ENCODE results near the gene GP1BA. TPM values are rescaled to one million over a fixed set of nuclear protein-coding genes. Genes with fewer than 3 reads are reported as not detected.
A peak's percentile ranks its signal among the peaks of the same experiment; 100 is the strongest.

GP1BA gene
- total RNA-seq, 1 donor from 2014 or later = not detected

GRCh38 chr17:4933646-4934045 is 1.6 kb downstream of the GP1BA start:
- intact Hi-C loops (cut with DNase I) = no loop called here
- no peak for DNase-seq
- ATAC-seq (ENCODE audit: poor library complexity) = no peak

- DNase-seq (no peak), ATAC-seq (ENCODE audit: poor library complexity) (peak; percentile 28)
- intact Hi-C loops (cut with DNase I) = no loop called here
Observed at GRCh38 chr17:4934173-4934979, 2.3 kb downstream of the GP1BA start.

- intact Hi-C loops (cut with DNase I) = no loop called here
Observed at GRCh38 chr17:4935650-4936049, 3.6 kb downstream of the GP1BA start.

GRCh38 chr17:4936436-4936835 is 4.4 kb downstream of the GP1BA start:
- intact Hi-C loops (cut with DNase I) = no loop called here
- ATAC-seq (ENCODE audit: poor library complexity) (no peak), DNase-seq (no peak)

More at GRCh38 chr17:4935650-4936049, 3.6 kb downstream of the GP1BA start:
- DNase-seq (no peak), ATAC-seq (ENCODE audit: poor library complexity) (no peak)

GRCh38 chr17:4937553-4937952 is 5.5 kb downstream of the GP1BA start:
- intact Hi-C loops (cut with DNase I) = no loop called here
- DNase-seq (no peak), ATAC-seq (ENCODE audit: poor library complexity) (no peak)

GRCh38 chr17:4938069-4938491 is 6.0 kb downstream of the GP1BA start:
- no peak for DNase-seq
- intact Hi-C loops (cut with DNase I) = no loop called here
- no peak for ATAC-seq (ENCODE audit: poor library complexity)

- intact Hi-C loops (cut with DNase I) = no loop called here
- ATAC-seq (ENCODE audit: poor library complexity) = no peak
- no peak for DNase-seq
Observed at GRCh38 chr17:4938688-4939545, 6.8 kb downstream of the GP1BA start.

GRCh38 chr17:4939546-4939795 is 7.4 kb downstream of the GP1BA start:
- ATAC-seq (ENCODE audit: poor library complexity) (no peak), DNase-seq (no peak)
- intact Hi-C loops (cut with DNase I) = no loop called here

GRCh38 chr17:4939796-4940554 is 7.9 kb downstream of the GP1BA start, which contains the start of the genes RNF167 and SLC25A11:
Gene RNF167 (plus strand): TSS chr17:4940268. CDS start chr17:4940910, 642 bp downstream.
Gene SLC25A11 (minus strand): TSS chr17:4940046. CDS start chr17:4939910, 136 bp downstream.
- peak; percentile 95 for DNase-seq
- peak; percentile 95 for ATAC-seq (ENCODE audit: poor library complexity)
- intact Hi-C loops (cut with DNase I) = no loop called here

- ATAC-seq (ENCODE audit: poor library complexity) = peak; percentile 78
- DNase-seq = no peak
- intact Hi-C loops (cut with DNase I) = no loop called here
Observed at GRCh38 chr17:4940555-4941318, 8.7 kb downstream of the GP1BA start.

GRCh38 chr17:4941319-4941610 is 9.2 kb downstream of the GP1BA start:
- ATAC-seq (ENCODE audit: poor library complexity) (no peak), DNase-seq (no peak)
- intact Hi-C loops (cut with DNase I) = no loop called here

GRCh38 chr17:4942760-4943508 is 10.9 kb downstream of the GP1BA start:
- intact Hi-C loops (cut with DNase I) = no loop called here
- no peak for DNase-seq
- ATAC-seq (ENCODE audit: poor library complexity) = no peak

GRCh38 chr17:4944163-4944553 is 12.1 kb downstream of the GP1BA start:
- ATAC-seq (ENCODE audit: poor library complexity) = no peak
- intact Hi-C loops (cut with DNase I) = no loop called here
- no peak for DNase-seq

GRCh38 chr17:4944554-4945175 is 12.6 kb downstream of the GP1BA start:
- intact Hi-C loops (cut with DNase I) = no loop called here
- no peak for ATAC-seq (ENCODE audit: poor library complexity)
- DNase-seq = no peak

GRCh38 chr17:4945176-4945943 is 13.3 kb downstream of the GP1BA start:
- peak; percentile 84 for DNase-seq
- intact Hi-C loops (cut with DNase I) = no loop called here
- ATAC-seq (ENCODE audit: poor library complexity) = no peak

- no peak for DNase-seq
- intact Hi-C loops (cut with DNase I) = no loop called here
- ATAC-seq (ENCODE audit: poor library complexity) = no peak
Observed at GRCh38 chr17:4945944-4946280, 13.8 kb downstream of the GP1BA start.

- intact Hi-C loops (cut with DNase I) = no loop called here
- ATAC-seq (ENCODE audit: poor library complexity) (no peak), DNase-seq (no peak)
Observed at GRCh38 chr17:4946312-4946976, 14.4 kb downstream of the GP1BA start.
